Measurements from ENCODE around the gene MSANTD1. TPM values are rescaled to one million over a fixed set of nuclear protein-coding genes. Genes with fewer than 3 reads are reported as not detected.

MSANTD1 gene
- polyA plus RNA-seq, 1 experiment = 0.10 TPM

GRCh38 chr4:3303565-3303824, 54.5 kb downstream of the MSANTD1 start:
- POLR2A ChIA-PET = no interaction called here
- no peak for TF ChIP-seq CTCF (IDR thresholded peaks at IDR 0.05; ENCODE audit: insufficient read depth, low read depth, low read length)

GRCh38 chr4:3303923-3304710, 55.2 kb downstream of the MSANTD1 start:
- DNase-seq (ENCODE audit: low read depth) = no peak
- Histone ChIP-seq H3K4me3 (ENCODE audit: low read depth, low read length) (no peak overlapping the region), H3K27me3 (ENCODE audit: control insufficient read depth, insufficient read depth, low read length) (no peaks in the 10 kb centered on the region), H3K36me3 (ENCODE audit: control insufficient read depth, insufficient read depth, low read length) (no peaks in the 10 kb centered on the region)
- CTCF ChIA-PET = interaction anchor here (0.7 to 2.8 kb wide), 3 partner anchors 9 to 139 kb away, joined by 3 to 11 read pairs (median 4); no protein-coding TSS in a partner anchor
- POLR2A ChIA-PET = no interaction called here
- TF ChIP-seq CTCF (IDR thresholded peaks at IDR 0.05; ENCODE audit: insufficient read depth, low read depth, low read length) = no peak

More at GRCh38 chr4:3303565-3303824, 54.5 kb downstream of the MSANTD1 start:
- H3K36me3 ChIP-seq (ENCODE audit: control insufficient read depth, insufficient read depth, low read length) = no peaks in the 10 kb centered on the region
- DNase-seq (ENCODE audit: low read depth) = no peak
- no peak overlapping the region for H3K4me3 ChIP-seq (ENCODE audit: low read depth, low read length)
- CTCF ChIA-PET = interaction anchor here (2.8 kb wide), 1 partner anchor 140 kb away, joined by 11 read pairs; no protein-coding TSS in a partner anchor
- no peaks in the 10 kb centered on the region for H3K27me3 ChIP-seq (ENCODE audit: control insufficient read depth, insufficient read depth, low read length)

DNA sequence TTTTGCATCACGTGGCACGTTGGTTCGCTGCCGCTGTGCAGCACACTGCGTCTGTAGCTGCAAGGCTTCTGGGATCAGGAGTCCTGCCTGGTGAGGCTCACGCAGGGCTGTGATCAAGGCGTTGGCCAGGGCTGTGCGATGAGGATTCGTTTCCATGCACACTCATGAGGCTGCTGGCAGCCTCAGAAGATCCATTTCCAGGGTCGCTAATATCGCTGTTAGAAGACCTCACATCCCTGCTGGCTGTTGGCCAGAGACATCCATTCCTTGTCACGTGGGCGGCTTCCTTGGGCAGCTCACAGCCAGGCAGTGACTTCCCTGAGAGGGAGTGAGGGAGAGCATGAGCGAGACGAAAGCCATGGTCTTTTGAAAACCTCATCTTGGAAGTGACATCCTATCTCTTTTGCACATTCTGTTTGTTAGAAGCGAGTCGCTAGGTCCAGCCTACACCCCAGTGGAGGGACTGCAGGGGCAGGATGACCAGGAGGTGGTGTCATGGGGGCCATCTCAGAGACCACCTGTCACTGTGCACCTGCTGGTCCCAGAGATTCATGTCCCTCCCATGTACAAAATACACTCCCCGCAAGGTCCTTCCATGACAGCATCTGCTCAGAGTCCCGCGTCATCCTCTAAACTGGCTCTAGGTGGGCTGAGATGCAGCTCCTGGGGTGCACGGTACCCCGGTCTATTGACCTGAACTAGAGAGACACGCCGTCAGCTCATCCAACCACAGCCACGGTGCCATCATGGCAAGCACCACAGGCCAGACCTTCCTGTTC, 56.1 kb downstream of the MSANTD1 start:
- H3K27me3 ChIP-seq (ENCODE audit: control insufficient read depth, insufficient read depth, low read length) = no peaks in the 10 kb centered on the region
- no peak overlapping the region for H3K4me3 ChIP-seq (ENCODE audit: low read depth, low read length)
- POLR2A ChIA-PET = no interaction called here
- no peak for DNase-seq (ENCODE audit: low read depth)
- CTCF ChIA-PET = interaction anchor here (0.7 to 2.8 kb wide), 3 partner anchors 10 to 138 kb away, joined by 3 to 11 read pairs (median 4); no protein-coding TSS in a partner anchor
- no peak for TF ChIP-seq CTCF (IDR thresholded peaks at IDR 0.05; ENCODE audit: insufficient read depth, low read depth, low read length)
- H3K36me3 ChIP-seq (ENCODE audit: control insufficient read depth, insufficient read depth, low read length) = no peaks in the 10 kb centered on the region

DNA sequence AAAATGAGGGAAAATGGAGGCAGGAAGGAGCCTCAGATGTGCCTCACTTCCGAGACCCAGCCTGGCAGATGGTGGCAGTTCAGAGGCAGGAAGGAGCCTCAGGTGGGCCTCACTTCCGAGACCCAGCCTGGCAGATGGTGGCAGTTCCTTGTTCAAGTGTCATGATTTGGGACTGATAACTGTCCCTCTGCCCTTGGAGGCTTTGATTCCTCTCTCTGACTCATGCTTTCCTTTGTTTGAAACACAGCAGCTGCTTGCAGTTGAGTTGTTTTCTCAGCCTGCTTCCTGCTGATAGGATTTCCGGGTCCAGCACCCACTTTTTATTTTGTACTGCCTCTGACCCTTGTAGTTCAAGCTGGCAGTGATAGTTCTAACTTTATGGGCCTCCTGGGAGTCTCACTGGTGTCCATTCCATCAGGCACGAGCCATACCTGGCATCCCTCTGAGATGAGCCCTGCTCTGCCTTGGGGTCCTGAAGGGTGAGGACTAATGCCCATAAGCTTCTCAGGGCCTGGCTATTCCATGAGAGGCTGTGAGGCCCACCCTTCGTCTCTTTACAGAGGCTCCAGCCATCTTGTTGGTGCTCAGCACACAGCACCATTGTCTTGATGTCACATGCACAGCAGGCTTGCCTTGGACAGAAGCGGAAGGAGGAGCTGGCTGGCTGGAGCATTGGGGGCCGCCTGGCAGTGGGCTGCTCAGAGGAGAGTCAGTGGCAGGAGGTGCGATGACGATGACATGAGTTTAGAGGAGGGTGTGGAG, 56.8 kb downstream of the MSANTD1 start:
- CTCF ChIA-PET = interaction anchor here (1.0 to 2.8 kb wide), 4 partner anchors 10 to 138 kb away, joined by 4 to 11 read pairs (median 5); no protein-coding TSS in a partner anchor
- no peak for DNase-seq (ENCODE audit: low read depth)

More for the DNA sequence above, 56.8 kb downstream of the MSANTD1 start:
- Histone ChIP-seq H3K36me3 (ENCODE audit: control insufficient read depth, insufficient read depth, low read length) (no peaks in the 10 kb centered on the region), H3K27me3 (ENCODE audit: control insufficient read depth, insufficient read depth, low read length) (no peaks in the 10 kb centered on the region), H3K4me3 (ENCODE audit: low read depth, low read length) (no peak overlapping the region)
- TF ChIP-seq CTCF (IDR thresholded peaks at IDR 0.05; ENCODE audit: insufficient read depth, low read depth, low read length) = no peak
- POLR2A ChIA-PET = no interaction called here

Other genes starting within 250 kb of the MSANTD1 start
- gene HTT-AS, start 174.6 kb upstream of the MSANTD1 start, polyA plus RNA-seq (2011; rRNA removed) = not detected in 2 replicates
- gene HTT, start 174.5 kb upstream of the MSANTD1 start, polyA plus RNA-seq (2011; rRNA removed) = 10.6 and 13.6 TPM in 2 replicates
- 5.5 and 16.3 TPM in 2 replicates for gene RGS12, start 43.9 kb downstream of the MSANTD1 start, polyA plus RNA-seq (2011; rRNA removed)
- not detected in 2 replicates for gene HGFAC, start 192.8 kb downstream of the MSANTD1 start, polyA plus RNA-seq (2011; rRNA removed)
- gene DOK7, start 214.1 kb downstream of the MSANTD1 start, polyA plus RNA-seq (2011; rRNA removed) = not detected in 2 replicates

Data from BJ (cell line).